GM23338 (cell line): ENCODE results near the gene TLE1.

Experiments used
- EZH2 ChIP-seq: fragments of 200-600 bp; sonication (generic); IDR thresholded peaks from one replicate; pipeline ENCODE4 v1.8.0; 2017; ENCODE audit warnings: antibody characterized with exemption, mild to moderate bottlenecking, low read depth; ENCODE audit not compliant: unreplicated experiment
- EZH2phosphoT487 ChIP-seq: fragments of 200-600 bp; sonication (generic); IDR thresholded peaks from one replicate; pipeline ENCODE4 v1.8.1; 2018; ENCODE audit warnings: antibody characterized with exemption; ENCODE audit not compliant: unreplicated experiment
- JUNB ChIP-seq: IDR thresholded peaks from one replicate; pipeline ENCODE4 v1.6.1; 2016; ENCODE audit warnings: antibody characterized with exemption; ENCODE audit not compliant: unreplicated experiment
- POLR2AphosphoS5 ChIP-seq: IDR thresholded peaks from 2 replicates; pipeline ENCODE4 v1.6.1; 2016; ENCODE audit warnings: antibody characterized with exemption, low read depth
- ZNF114 ChIP-seq: fragments of 250-450 bp; sonication (Bioruptor Pico); IDR thresholded peaks from 2 replicates; pipeline ENCODE4 v1.5.0; 2020; ENCODE audit warnings: mild to moderate bottlenecking, moderate library complexity
- TF ChIP-seq, protein P1 (sequence below), 2 experiments: fragments of 200-600 bp in 1 of 2; sonication (generic) in 1 of 2; conservative IDR thresholded peaks; 2 replicates each; pipeline versions ENCODE4 v1.5.1 to v1.6.1; 2016 to 2017; ENCODE audit warnings: antibody characterized with exemption in 2 of 2, low read depth in 2 of 2, mild to moderate bottlenecking in 2 of 2, moderate library complexity in 1 of 2
- TF ChIP-seq, protein P2 (sequence below): IDR thresholded peaks from one replicate; pipeline ENCODE4 v1.6.1; 2018; ENCODE audit warnings: antibody characterized with exemption; ENCODE audit not compliant: unreplicated experiment
- TF ChIP-seq, protein P3 (sequence below): IDR thresholded peaks from 2 replicates; pipeline ENCODE4 v1.6.1; 2016; ENCODE audit warnings: antibody characterized with exemption

DNA sequence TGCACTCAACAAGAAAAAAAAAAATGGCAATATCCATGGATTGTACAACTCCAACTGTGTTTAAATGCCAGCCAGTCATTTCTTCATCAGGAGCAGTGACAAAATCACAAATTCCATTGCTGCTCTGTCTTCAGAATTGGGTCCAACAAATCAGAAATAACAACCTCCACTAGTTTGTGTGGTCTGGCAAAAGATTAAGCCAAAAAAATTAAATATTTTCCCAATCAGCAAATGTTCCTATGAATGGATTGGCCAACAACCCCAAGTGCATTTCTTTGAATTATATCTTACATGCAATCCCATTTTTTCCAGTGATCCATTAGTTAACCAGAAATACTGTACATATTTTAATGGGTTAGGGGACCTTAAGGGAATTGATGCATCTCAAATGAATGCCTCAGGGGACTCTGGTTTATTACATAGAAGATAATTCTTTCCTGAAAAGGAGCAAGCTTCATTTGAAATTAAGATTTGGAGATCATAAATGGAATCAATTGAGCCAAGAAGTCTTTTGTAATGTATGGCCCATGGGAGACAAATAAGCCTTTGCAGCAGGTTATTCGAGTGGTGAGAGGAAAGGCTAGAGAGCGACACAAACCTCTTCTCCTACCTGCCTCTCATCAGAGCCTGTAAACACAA lies 131.8 kb downstream of the TLE1 start:
- TF ChIP-seq EZH2phosphoT487, result no peak
- TF ChIP-seq, protein P1, sequence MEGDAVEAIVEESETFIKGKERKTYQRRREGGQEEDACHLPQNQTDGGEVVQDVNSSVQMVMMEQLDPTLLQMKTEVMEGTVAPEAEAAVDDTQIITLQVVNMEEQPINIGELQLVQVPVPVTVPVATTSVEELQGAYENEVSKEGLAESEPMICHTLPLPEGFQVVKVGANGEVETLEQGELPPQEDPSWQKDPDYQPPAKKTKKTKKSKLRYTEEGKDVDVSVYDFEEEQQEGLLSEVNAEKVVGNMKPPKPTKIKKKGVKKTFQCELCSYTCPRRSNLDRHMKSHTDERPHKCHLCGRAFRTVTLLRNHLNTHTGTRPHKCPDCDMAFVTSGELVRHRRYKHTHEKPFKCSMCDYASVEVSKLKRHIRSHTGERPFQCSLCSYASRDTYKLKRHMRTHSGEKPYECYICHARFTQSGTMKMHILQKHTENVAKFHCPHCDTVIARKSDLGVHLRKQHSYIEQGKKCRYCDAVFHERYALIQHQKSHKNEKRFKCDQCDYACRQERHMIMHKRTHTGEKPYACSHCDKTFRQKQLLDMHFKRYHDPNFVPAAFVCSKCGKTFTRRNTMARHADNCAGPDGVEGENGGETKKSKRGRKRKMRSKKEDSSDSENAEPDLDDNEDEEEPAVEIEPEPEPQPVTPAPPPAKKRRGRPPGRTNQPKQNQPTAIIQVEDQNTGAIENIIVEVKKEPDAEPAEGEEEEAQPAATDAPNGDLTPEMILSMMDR (conservative IDR thresholded peaks at IDR 0.05; ENCODE audit: low read depth in 2 of 2), result no peak
- TF ChIP-seq POLR2AphosphoS5, result no peak
- TF ChIP-seq EZH2, result no peak
- TF ChIP-seq JUNB, result no peak
- TF ChIP-seq, protein P2, sequence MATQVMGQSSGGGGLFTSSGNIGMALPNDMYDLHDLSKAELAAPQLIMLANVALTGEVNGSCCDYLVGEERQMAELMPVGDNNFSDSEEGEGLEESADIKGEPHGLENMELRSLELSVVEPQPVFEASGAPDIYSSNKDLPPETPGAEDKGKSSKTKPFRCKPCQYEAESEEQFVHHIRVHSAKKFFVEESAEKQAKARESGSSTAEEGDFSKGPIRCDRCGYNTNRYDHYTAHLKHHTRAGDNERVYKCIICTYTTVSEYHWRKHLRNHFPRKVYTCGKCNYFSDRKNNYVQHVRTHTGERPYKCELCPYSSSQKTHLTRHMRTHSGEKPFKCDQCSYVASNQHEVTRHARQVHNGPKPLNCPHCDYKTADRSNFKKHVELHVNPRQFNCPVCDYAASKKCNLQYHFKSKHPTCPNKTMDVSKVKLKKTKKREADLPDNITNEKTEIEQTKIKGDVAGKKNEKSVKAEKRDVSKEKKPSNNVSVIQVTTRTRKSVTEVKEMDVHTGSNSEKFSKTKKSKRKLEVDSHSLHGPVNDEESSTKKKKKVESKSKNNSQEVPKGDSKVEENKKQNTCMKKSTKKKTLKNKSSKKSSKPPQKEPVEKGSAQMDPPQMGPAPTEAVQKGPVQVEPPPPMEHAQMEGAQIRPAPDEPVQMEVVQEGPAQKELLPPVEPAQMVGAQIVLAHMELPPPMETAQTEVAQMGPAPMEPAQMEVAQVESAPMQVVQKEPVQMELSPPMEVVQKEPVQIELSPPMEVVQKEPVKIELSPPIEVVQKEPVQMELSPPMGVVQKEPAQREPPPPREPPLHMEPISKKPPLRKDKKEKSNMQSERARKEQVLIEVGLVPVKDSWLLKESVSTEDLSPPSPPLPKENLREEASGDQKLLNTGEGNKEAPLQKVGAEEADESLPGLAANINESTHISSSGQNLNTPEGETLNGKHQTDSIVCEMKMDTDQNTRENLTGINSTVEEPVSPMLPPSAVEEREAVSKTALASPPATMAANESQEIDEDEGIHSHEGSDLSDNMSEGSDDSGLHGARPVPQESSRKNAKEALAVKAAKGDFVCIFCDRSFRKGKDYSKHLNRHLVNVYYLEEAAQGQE, result no peak
- TF ChIP-seq, protein P3, sequence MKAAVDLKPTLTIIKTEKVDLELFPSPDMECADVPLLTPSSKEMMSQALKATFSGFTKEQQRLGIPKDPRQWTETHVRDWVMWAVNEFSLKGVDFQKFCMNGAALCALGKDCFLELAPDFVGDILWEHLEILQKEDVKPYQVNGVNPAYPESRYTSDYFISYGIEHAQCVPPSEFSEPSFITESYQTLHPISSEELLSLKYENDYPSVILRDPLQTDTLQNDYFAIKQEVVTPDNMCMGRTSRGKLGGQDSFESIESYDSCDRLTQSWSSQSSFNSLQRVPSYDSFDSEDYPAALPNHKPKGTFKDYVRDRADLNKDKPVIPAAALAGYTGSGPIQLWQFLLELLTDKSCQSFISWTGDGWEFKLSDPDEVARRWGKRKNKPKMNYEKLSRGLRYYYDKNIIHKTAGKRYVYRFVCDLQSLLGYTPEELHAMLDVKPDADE, result no peak
- no peak for TF ChIP-seq ZNF114 (CRISPR knock-in tag)
